ENCODE results near the gene ARMC7.
"Not testable (repeated sequence)": the region's sequence is repeated elsewhere in the genome, so short reads cannot be mapped to it uniquely, and the experiment has no call there.

Gene ARMC7

DNA sequence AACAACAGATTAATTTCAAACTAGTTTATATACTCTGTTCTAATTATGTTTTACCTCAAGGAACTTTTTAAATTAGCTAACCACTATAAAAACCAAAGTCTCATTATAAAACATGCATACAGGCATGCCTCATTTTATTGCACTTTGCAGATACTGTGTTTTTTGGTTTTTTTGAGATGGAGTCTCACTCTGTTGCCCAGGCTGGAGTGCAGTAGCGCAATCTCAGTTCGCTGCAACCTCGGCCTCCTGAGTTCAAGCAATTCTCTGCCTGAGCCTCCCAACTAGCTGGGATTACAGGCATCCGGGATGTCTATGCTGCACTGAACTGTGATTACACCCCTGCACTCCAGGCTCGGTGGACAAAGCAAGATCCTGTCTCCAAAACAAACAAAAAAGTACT, 53.3 kb downstream of the ARMC7 start:
- Histone ChIP-seq H3K79me2 (ENCODE audit: control insufficient read depth, insufficient read depth, low read length, poor library complexity) (no peaks in the 10 kb centered on the region), H2AK5ac (ENCODE audit: low read length) (no peak overlapping the region), H3K18ac (ENCODE audit: low read length) (no peak overlapping the region), H3K27ac (ENCODE audit: low read depth, low read length) (no peak overlapping the region), H3K14ac (ENCODE audit: low read length) (no peak overlapping the region), H3K9me3 (ENCODE audit: insufficient read depth, low read depth, low read length) (no peaks in the 10 kb centered on the region), H3K79me1 (ENCODE audit: low read length) (no peaks in the 10 kb centered on the region), H3K27me3 (ENCODE audit: insufficient read depth, low read length) (no peaks in the 10 kb centered on the region), H3K4ac (ENCODE audit: low read depth, low read length) (no peak overlapping the region), H3K4me1 (ENCODE audit: control insufficient read depth in 1 of 2, insufficient read depth in 2 of 2, low read length in 2 of 2) (peaks cover 0 to 4% of the 10 kb centered on the region in 2 experiments), H4K12ac (ENCODE audit: low read depth, low read length) (no peak overlapping the region), H2BK5ac (ENCODE audit: low read depth, low read length, poor library complexity) (no peak overlapping the region), H3K36me3 (ENCODE audit: control insufficient read depth in 1 of 2, insufficient read depth in 2 of 2, low read length in 2 of 2) (peaks cover 18 to 25% of the 10 kb centered on the region in 2 experiments), H2BK12ac (ENCODE audit: low read length) (no peak overlapping the region), H3K23ac (ENCODE audit: low read length) (no peak overlapping the region), H2AFZ (ENCODE audit: insufficient read depth, low read length, poor library complexity) (no peak overlapping the region), H4K91ac (ENCODE audit: low read depth, low read length) (no peak overlapping the region), H4K8ac (ENCODE audit: low read depth, low read length) (no peak overlapping the region), H2BK120ac (ENCODE audit: insufficient read depth, low read length, poor library complexity) (no peak overlapping the region), H3K9ac (ENCODE audit: low read length) (no peak overlapping the region), H3K4me2 (ENCODE audit: low read length) (no peak overlapping the region), H3K4me3 (ENCODE audit: low read depth, low read length) (no peak overlapping the region)
- no CpG with 5 or more reads among the region's 5 CpGs for WGBS (ENCODE audit: extremely low coverage, insufficient coverage, insufficient read length)
- DNase-seq, result no peak

DNA sequence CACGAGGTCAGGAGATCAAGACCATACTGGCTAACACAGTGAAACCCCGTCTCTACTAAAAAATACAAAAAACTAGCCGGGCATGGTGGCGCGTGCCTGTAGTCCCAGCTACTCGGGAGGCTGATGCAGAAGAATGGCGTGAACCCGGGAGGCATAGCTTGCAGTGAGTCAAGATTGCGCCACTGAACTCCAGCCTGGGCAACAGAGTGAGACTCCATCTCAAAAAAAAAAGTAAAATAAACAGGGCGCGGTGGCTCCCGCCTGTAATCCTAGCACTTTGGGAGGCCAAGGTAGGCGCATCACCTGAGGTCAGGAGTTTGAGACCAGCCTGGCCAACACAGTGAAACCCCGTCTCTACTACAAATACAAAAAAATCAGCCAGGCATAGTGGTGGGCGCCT, 54.8 kb downstream of the ARMC7 start:
- whole genome bisulfite sequencing (ENCODE audit: extremely low coverage, insufficient coverage, insufficient read length), result no CpG with 5 or more reads among the region's 15 CpGs
- not testable (repeated sequence) for H4K12ac ChIP-seq (ENCODE audit: low read depth, low read length); H2BK5ac ChIP-seq (ENCODE audit: low read depth, low read length, poor library complexity); H3K27me3 ChIP-seq (ENCODE audit: insufficient read depth, low read length); H4K91ac ChIP-seq (ENCODE audit: low read depth, low read length); H3K79me1 ChIP-seq (ENCODE audit: low read length); H3K4me1 ChIP-seq (ENCODE audit: control insufficient read depth in 1 of 2, insufficient read depth in 2 of 2, low read length in 2 of 2); H4K8ac ChIP-seq (ENCODE audit: low read depth, low read length); H2AFZ ChIP-seq (ENCODE audit: insufficient read depth, low read length, poor library complexity); H2AK5ac ChIP-seq (ENCODE audit: low read length); H3K23ac ChIP-seq (ENCODE audit: low read length); H3K9me3 ChIP-seq (ENCODE audit: insufficient read depth, low read depth, low read length); H3K4me2 ChIP-seq (ENCODE audit: low read length); H3K4me3 ChIP-seq (ENCODE audit: low read depth, low read length); H3K27ac ChIP-seq (ENCODE audit: low read depth, low read length); H3K9ac ChIP-seq (ENCODE audit: low read length); H3K18ac ChIP-seq (ENCODE audit: low read length); H2BK120ac ChIP-seq (ENCODE audit: insufficient read depth, low read length, poor library complexity); H2BK12ac ChIP-seq (ENCODE audit: low read length); H3K4ac ChIP-seq (ENCODE audit: low read depth, low read length); H3K79me2 ChIP-seq (ENCODE audit: control insufficient read depth, insufficient read depth, low read length, poor library complexity); H3K14ac ChIP-seq (ENCODE audit: low read length)
- H3K36me3 ChIP-seq (ENCODE audit: control insufficient read depth in 1 of 2, insufficient read depth in 2 of 2, low read length in 2 of 2), result peaks cover 22 to 30% of the 10 kb centered on the region in 2 experiments
- DNase-seq, result peak; percentile 67 to 72

DNA sequence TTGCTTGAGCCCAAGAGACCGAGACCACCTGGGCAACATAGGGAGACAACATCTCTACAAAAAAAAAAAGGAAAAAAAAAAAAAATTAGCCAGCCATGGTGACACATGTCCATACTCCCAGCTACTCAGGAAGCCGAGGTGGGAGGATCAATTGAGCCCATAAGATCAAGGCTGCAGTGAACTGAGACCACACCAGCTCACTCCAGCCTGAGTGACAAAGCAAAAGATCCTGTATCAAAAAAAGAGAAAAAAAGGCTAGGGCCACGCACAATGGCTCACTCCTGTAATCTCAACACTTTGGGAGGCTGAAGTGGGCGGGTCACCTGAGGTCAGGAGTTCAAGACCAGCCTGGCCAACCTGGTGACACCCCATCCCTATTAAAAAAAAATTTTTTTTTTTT, 59.2 kb downstream of the ARMC7 start:
- Histone ChIP-seq H3K36me3 (ENCODE audit: control insufficient read depth in 1 of 2, insufficient read depth in 2 of 2, low read length in 2 of 2) (peaks cover 51 to 52% of the 10 kb centered on the region in 2 experiments), H3K4me3 (ENCODE audit: low read depth, low read length) (no peak overlapping the region), H3K27me3 (ENCODE audit: insufficient read depth, low read length) (no peaks in the 10 kb centered on the region), H3K18ac (ENCODE audit: low read length) (no peak overlapping the region), H2BK12ac (ENCODE audit: low read length) (no peak overlapping the region), H4K12ac (ENCODE audit: low read depth, low read length) (no peak overlapping the region), H4K91ac (ENCODE audit: low read depth, low read length) (no peak overlapping the region), H4K8ac (ENCODE audit: low read depth, low read length) (no peak overlapping the region), H3K14ac (ENCODE audit: low read length) (no peak overlapping the region), H3K23ac (ENCODE audit: low read length) (no peak overlapping the region), H3K4me2 (ENCODE audit: low read length) (no peak overlapping the region), H2BK5ac (ENCODE audit: low read depth, low read length, poor library complexity) (no peak overlapping the region), H3K4ac (ENCODE audit: low read depth, low read length) (no peak overlapping the region), H3K4me1 (ENCODE audit: control insufficient read depth in 1 of 2, insufficient read depth in 2 of 2, low read length in 2 of 2) (no peaks in the 10 kb centered on the region), H2AFZ (ENCODE audit: insufficient read depth, low read length, poor library complexity) (no peak overlapping the region), H3K79me1 (ENCODE audit: low read length) (no peaks in the 10 kb centered on the region), H2BK120ac (ENCODE audit: insufficient read depth, low read length, poor library complexity) (no peak overlapping the region), H3K9me3 (ENCODE audit: insufficient read depth, low read depth, low read length) (no peaks in the 10 kb centered on the region), H3K27ac (ENCODE audit: low read depth, low read length) (no peak overlapping the region), H3K79me2 (ENCODE audit: control insufficient read depth, insufficient read depth, low read length, poor library complexity) (no peaks in the 10 kb centered on the region), H2AK5ac (ENCODE audit: low read length) (no peak overlapping the region), H3K9ac (ENCODE audit: low read length) (no peak overlapping the region)
- no CpG with 5 or more reads among the region's 4 CpGs for WGBS (ENCODE audit: extremely low coverage, insufficient coverage, insufficient read length)
- no peak for DNase-seq

DNA sequence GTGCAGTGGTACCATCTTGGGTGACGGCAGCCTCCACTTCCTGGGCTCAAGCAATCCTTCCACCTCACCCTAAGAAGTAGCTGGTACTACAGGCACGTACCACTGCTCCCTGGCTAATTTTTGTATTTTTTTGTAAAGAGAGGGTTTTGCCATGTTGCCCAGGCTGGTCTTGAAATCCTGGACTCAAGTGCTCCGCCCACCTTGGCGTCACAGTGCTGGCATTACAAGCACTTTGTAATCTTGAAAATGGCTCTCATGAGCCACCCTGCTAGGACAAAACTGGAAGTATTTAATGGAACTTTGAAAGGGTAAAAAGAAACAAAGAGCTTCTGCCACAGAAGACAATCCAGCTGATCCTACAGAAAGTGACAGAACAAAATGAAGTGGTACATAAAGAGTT, 63.8 kb downstream of the ARMC7 start:
- Histone ChIP-seq H3K4me2 (ENCODE audit: low read length) (no peak overlapping the region), H2AFZ (ENCODE audit: insufficient read depth, low read length, poor library complexity) (no peak overlapping the region), H3K14ac (ENCODE audit: low read length) (no peak overlapping the region), H3K79me1 (ENCODE audit: low read length) (no peaks in the 10 kb centered on the region), H4K8ac (ENCODE audit: low read depth, low read length) (no peak overlapping the region), H3K36me3 (ENCODE audit: control insufficient read depth in 1 of 2, insufficient read depth in 2 of 2, low read length in 2 of 2) (peaks cover 65 to 69% of the 10 kb centered on the region in 2 experiments), H2BK5ac (ENCODE audit: low read depth, low read length, poor library complexity) (no peak overlapping the region), H4K12ac (ENCODE audit: low read depth, low read length) (no peak overlapping the region), H3K27ac (ENCODE audit: low read depth, low read length) (no peak overlapping the region), H3K4ac (ENCODE audit: low read depth, low read length) (no peak overlapping the region), H3K9ac (ENCODE audit: low read length) (no peak overlapping the region), H3K18ac (ENCODE audit: low read length) (no peak overlapping the region), H4K91ac (ENCODE audit: low read depth, low read length) (no peak overlapping the region), H3K9me3 (ENCODE audit: insufficient read depth, low read depth, low read length) (no peaks in the 10 kb centered on the region), H2BK120ac (ENCODE audit: insufficient read depth, low read length, poor library complexity) (no peak overlapping the region), H3K27me3 (ENCODE audit: insufficient read depth, low read length) (no peaks in the 10 kb centered on the region), H3K4me3 (ENCODE audit: low read depth, low read length) (no peak overlapping the region), H3K4me1 (ENCODE audit: control insufficient read depth in 1 of 2, insufficient read depth in 2 of 2, low read length in 2 of 2) (no peaks in the 10 kb centered on the region), H3K23ac (ENCODE audit: low read length) (no peak overlapping the region), H2BK12ac (ENCODE audit: low read length) (no peak overlapping the region), H2AK5ac (ENCODE audit: low read length) (no peak overlapping the region), H3K79me2 (ENCODE audit: control insufficient read depth, insufficient read depth, low read length, poor library complexity) (peaks cover 1% of the 10 kb centered on the region)
- DNase-seq, result no peak
- no CpG with 5 or more reads among the region's 4 CpGs for WGBS (ENCODE audit: extremely low coverage, insufficient coverage, insufficient read length)

Data from trophoblast cell (in vitro differentiated cells and primary cell).